ENCODE results near the gene SMG9. TPM values are rescaled to one million over a fixed set of nuclear protein-coding genes. Genes with fewer than 3 reads are reported as not detected.

Gene SMG9
- total and polyA plus RNA-seq, 2 donors from 2014 or later = 25.1 to 34.6 TPM

GRCh38 chr19:43802216-43802951 is 47.6 kb upstream of the SMG9 start, which contains the start of gene LYPD5:
Gene LYPD5, minus strand, starts transcription at chr19:43802447. Its CDS starts 67 bp downstream, at chr19:43802380.
- no peak within 1 kb of the TSS for H3K4me3 ChIP-seq (ENCODE audit: low read length in 3 of 3)
- intact Hi-C loops (cut with DNase I) = no loop called here
- H3K9me3 ChIP-seq (ENCODE audit: control insufficient read depth in 2 of 3, insufficient read depth in 1 of 3, low read length in 3 of 3) = no peaks in the 10 kb centered on the region
- no peak within 1 kb of the TSS for H3K27ac ChIP-seq (ENCODE audit: low read depth in 2 of 2, low read length in 2 of 2)
- FAIRE-seq = no peak
- H3K27me3 ChIP-seq (ENCODE audit: control insufficient read depth, insufficient read depth, low read length) = peaks cover 4% of the 10 kb centered on the region
- no peaks in the 10 kb centered on the region for H3K36me3 ChIP-seq (ENCODE audit: control insufficient read depth in 2 of 3, insufficient read depth in 3 of 3, low read length in 3 of 3)
- DNase-seq = no peak
- TF ChIP-seq CTCF (IDR thresholded peaks at IDR 0.05; ENCODE audit: borderline replicate concordance, extremely low read depth, insufficient read depth) = no peak
- H3K4me1 ChIP-seq (ENCODE audit: control insufficient read depth in 2 of 3, insufficient read depth in 2 of 3, low read depth in 1 of 3, low read length in 3 of 3) = peaks cover 0 to 9% (median 0%) of the 10 kb centered on the region in 3 donors
- no peak within 1 kb of the TSS for H3K9ac ChIP-seq (ENCODE audit: low read length in 3 of 3)

GRCh38 chr19:43799502-43800142 is 44.9 kb upstream of the SMG9 start:
- no peak for DNase-seq
- intact Hi-C loops (cut with DNase I) = no loop called here
- Histone ChIP-seq H3K4me3 (ENCODE audit: low read length in 3 of 3) (no peak overlapping the region), H3K36me3 (ENCODE audit: control insufficient read depth in 2 of 3, insufficient read depth in 3 of 3, low read length in 3 of 3) (no peaks in the 10 kb centered on the region), H3K27ac (ENCODE audit: low read depth in 2 of 2, low read length in 2 of 2) (no peak overlapping the region), H3K9ac (ENCODE audit: low read length in 3 of 3) (no peak overlapping the region), H3K27me3 (ENCODE audit: control insufficient read depth, insufficient read depth, low read length) (peaks cover 4% of the 10 kb centered on the region), H3K9me3 (ENCODE audit: control insufficient read depth in 2 of 3, insufficient read depth in 1 of 3, low read length in 3 of 3) (peaks cover 0 to 3% (median 0%) of the 10 kb centered on the region in 3 donors), H3K4me1 (ENCODE audit: control insufficient read depth in 2 of 3, insufficient read depth in 2 of 3, low read depth in 1 of 3, low read length in 3 of 3) (peaks cover 0 to 9% (median 0%) of the 10 kb centered on the region in 3 donors)
- TF ChIP-seq CTCF (IDR thresholded peaks at IDR 0.05; ENCODE audit: borderline replicate concordance, extremely low read depth, insufficient read depth) = no peak
- no peak for FAIRE-seq

- Histone ChIP-seq H3K4me3 (ENCODE audit: low read length in 3 of 3) (peak overlapping the region; percentile 44 to 58 (median 48)), H3K36me3 (ENCODE audit: control insufficient read depth in 2 of 3, insufficient read depth in 3 of 3, low read length in 3 of 3) (no peaks in the 10 kb centered on the region), H3K27me3 (ENCODE audit: control insufficient read depth, insufficient read depth, low read length) (peaks cover 4% of the 10 kb centered on the region), H3K9me3 (ENCODE audit: control insufficient read depth in 2 of 3, insufficient read depth in 1 of 3, low read length in 3 of 3) (peaks cover 0 to 3% (median 0%) of the 10 kb centered on the region in 3 donors), H3K9ac (ENCODE audit: low read length in 3 of 3) (no peak overlapping the region), H3K27ac (ENCODE audit: low read depth in 2 of 2, low read length in 2 of 2) (no peak overlapping the region), H3K4me1 (ENCODE audit: control insufficient read depth in 2 of 3, insufficient read depth in 2 of 3, low read depth in 1 of 3, low read length in 3 of 3) (peaks cover 0 to 9% (median 0%) of the 10 kb centered on the region in 3 donors)
- FAIRE-seq (no peak), DNase-seq (peak in 4 of 5 donors; percentile 33 to 90 (median 56))
- intact Hi-C loops (cut with DNase I) = no loop called here
- no peak for TF ChIP-seq CTCF (IDR thresholded peaks at IDR 0.05; ENCODE audit: borderline replicate concordance, extremely low read depth, insufficient read depth)
Measured at GRCh38 chr19:43798546-43799409, 44.0 kb upstream of the SMG9 start.
